ENCODE data around the gene NR2F1-AS1.

NR2F1-AS1 gene

GRCh38 chr5:93602241-93603077, 21.4 kb upstream of the NR2F1-AS1 start:
- Histone ChIP-seq H3K4me3 (ENCODE audit: extremely low read depth, insufficient read depth, low read length, poor library complexity, severe bottlenecking) (no peak overlapping the region), H3K4me1 (ENCODE audit: control insufficient read depth, insufficient read depth, low read length, poor library complexity, severe bottlenecking) (peaks cover 5% of the 10 kb centered on the region), H3K36me3 (ENCODE audit: control insufficient read depth, insufficient read depth, low read length) (no peaks in the 10 kb centered on the region), H3K9me3 (ENCODE audit: control insufficient read depth, low read length) (no peaks in the 10 kb centered on the region), H3K27ac (ENCODE audit: low read depth, low read length, severe bottlenecking) (no peak overlapping the region)
- WGBS, 2 experiments (ENCODE audit: insufficient coverage in 2 of 2): 0 to 2% methylated on average over 27 to 32 of the region's 39 CpGs

DNA sequence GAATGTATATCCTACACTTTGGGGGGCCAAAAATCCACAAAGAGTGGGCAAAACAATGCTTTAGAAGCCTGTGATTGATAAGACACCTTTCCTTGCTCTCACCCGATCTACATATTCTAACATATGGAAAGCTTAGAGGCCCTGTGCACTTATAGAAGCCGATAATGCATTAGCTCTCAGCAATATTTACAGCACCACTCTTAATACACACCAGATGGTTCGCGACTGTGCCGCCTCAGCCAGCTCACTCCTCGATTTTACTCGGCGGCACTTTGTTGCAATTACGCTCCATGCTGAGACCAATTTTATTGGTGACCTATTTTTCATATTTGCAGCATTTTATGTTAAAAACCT, 20.8 kb upstream of the NR2F1-AS1 start:
- Histone ChIP-seq H3K4me1 (ENCODE audit: control insufficient read depth, insufficient read depth, low read length, poor library complexity, severe bottlenecking) (peaks cover 1% of the 10 kb centered on the region), H3K9me3 (ENCODE audit: control insufficient read depth, low read length) (no peaks in the 10 kb centered on the region), H3K4me3 (ENCODE audit: extremely low read depth, insufficient read depth, low read length, poor library complexity, severe bottlenecking) (no peak overlapping the region), H3K27ac (ENCODE audit: low read depth, low read length, severe bottlenecking) (no peak overlapping the region), H3K36me3 (ENCODE audit: control insufficient read depth, insufficient read depth, low read length) (no peaks in the 10 kb centered on the region)
- WGBS, 2 experiments (ENCODE audit: insufficient coverage in 2 of 2): 2 to 5% methylated on average over 5 to 8 of the region's 9 CpGs

DNA sequence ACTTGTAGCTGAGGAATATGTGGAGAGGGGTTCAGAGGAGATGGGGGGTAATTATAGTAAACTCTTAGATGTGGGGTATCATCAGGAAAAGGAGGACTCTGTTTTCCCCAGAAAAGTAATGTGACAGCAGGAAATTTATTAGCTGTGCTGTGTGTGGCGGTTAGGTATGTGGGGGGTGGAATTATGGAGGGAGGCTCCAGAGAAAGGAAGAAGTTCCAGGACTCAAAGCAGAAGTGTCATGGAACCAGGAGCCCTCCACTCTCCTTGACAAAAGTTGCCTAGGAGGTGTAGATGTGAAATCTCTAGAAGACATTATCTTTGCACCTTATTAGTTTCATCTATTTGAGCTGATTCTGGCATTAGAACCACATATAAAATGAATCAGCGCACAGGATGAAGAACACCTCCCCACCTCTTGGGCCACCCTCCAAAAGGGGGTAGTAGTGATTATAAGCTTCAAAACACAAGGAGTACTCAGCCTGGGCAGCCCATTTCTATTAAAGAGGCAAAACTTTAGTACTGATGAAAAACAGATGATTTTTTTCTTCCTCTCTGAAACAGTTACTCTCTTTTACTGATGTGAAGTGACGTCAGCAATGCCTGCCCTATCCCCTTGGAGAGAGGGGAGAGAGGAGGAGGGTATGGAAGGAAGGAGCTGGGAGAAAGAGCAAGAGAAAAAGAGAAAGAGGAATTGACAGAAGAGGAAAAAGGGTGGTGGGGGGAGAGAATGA, 20.2 kb upstream of the NR2F1-AS1 start:
- H3K36me3 ChIP-seq (ENCODE audit: control insufficient read depth, insufficient read depth, low read length): no peaks in the 10 kb centered on the region
- H3K4me3 ChIP-seq (ENCODE audit: extremely low read depth, insufficient read depth, low read length, poor library complexity, severe bottlenecking): no peak overlapping the region
- WGBS, 2 experiments (ENCODE audit: insufficient coverage in 2 of 2): 11 to 13% methylated on average over 2 of the region's 3 CpGs
- no peaks in the 10 kb centered on the region for H3K9me3 ChIP-seq (ENCODE audit: control insufficient read depth, low read length)
- H3K4me1 ChIP-seq (ENCODE audit: control insufficient read depth, insufficient read depth, low read length, poor library complexity, severe bottlenecking): peaks cover 4% of the 10 kb centered on the region
- no peak overlapping the region for H3K27ac ChIP-seq (ENCODE audit: low read depth, low read length, severe bottlenecking)

DNA sequence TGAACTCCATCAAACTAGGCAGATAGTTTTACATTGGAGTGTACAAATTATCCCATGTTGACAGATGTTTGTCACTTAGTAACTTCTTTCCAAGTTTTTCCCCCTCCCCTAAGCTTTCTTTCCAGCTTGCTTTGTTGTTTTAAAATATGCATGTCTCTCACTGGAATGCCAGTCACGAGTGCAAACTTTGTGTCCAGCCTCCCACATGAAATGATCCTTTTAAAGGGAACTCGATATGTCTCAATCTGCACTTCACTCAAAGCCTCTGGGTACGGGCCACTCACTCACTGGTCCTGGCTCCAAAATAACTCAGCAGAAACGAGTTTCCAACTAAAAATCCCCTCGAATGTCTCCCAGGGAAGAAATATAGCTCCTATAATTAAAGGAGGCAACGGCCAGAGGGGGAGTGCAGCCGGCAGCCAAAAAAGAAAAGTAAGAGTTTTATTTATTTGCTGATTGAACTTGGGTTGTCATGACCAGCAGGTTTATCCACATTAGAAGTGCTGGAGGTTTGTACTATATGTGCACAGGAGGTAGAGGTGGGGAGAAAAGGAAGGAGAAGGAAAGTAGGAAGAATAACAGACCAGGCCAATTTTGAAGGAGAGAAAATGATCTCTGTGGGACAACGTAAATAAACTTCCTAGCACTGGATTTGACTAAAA, 19.5 kb upstream of the NR2F1-AS1 start:
- Histone ChIP-seq H3K9me3 (ENCODE audit: control insufficient read depth, low read length) (no peaks in the 10 kb centered on the region), H3K4me3 (ENCODE audit: extremely low read depth, insufficient read depth, low read length, poor library complexity, severe bottlenecking) (no peak overlapping the region), H3K27ac (ENCODE audit: low read depth, low read length, severe bottlenecking) (no peak overlapping the region), H3K4me1 (ENCODE audit: control insufficient read depth, insufficient read depth, low read length, poor library complexity, severe bottlenecking) (peaks cover 4% of the 10 kb centered on the region), H3K36me3 (ENCODE audit: control insufficient read depth, insufficient read depth, low read length) (no peaks in the 10 kb centered on the region)
- WGBS, 2 experiments (ENCODE audit: insufficient coverage in 2 of 2): 11 to 13% methylated on average over 3 to 5 of the region's 8 CpGs

DNA sequence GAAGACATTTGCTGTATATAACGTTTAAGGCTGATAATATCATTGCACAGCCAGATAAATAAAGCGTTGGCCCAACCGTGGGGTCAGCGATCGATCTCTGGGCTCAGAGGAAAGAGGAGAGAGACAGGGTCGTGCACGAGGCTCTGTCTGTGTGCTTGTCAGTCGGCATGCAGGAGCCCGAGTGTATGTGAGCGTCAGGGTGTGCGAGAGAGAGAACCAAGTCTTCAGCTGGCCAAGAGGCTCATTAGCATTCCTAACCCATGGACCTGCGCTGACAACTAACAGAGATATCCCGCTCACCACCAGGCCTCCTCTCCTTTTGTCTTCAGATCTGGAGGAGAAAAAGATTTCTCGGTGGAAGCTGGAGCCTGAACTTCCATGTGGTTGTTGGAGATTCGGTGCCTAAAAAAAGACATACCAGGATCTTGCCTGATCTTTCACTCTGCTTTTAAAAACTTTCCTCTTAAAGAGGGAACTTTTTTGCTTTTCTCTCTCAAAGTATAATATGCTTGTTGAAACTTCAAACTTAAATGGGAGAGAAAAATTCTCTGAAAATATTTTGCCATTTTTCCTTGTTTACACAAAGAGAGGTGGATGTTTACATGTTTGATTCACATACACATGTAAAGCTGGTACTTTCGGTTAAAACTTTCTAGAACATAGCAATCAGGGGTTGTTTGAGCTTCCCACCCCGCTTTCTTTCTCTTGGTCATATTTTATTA, 18.5 kb upstream of the NR2F1-AS1 start:
- H3K4me1 ChIP-seq (ENCODE audit: control insufficient read depth, insufficient read depth, low read length, poor library complexity, severe bottlenecking): peaks cover 7% of the 10 kb centered on the region
- WGBS, 2 experiments (ENCODE audit: insufficient coverage in 2 of 2): 0 to 4% methylated on average over 5 to 9 of the region's 17 CpGs
- no peaks in the 10 kb centered on the region for H3K9me3 ChIP-seq (ENCODE audit: control insufficient read depth, low read length)

GRCh38 chr5:93599001-93599379, 18.0 kb upstream of the NR2F1-AS1 start:
- no peaks in the 10 kb centered on the region for H3K36me3 ChIP-seq (ENCODE audit: control insufficient read depth, insufficient read depth, low read length)
- peaks cover 7% of the 10 kb centered on the region for H3K4me1 ChIP-seq (ENCODE audit: control insufficient read depth, insufficient read depth, low read length, poor library complexity, severe bottlenecking)
- H3K27ac ChIP-seq (ENCODE audit: low read depth, low read length, severe bottlenecking): peak overlapping the region; percentile 33
- no peaks in the 10 kb centered on the region for H3K9me3 ChIP-seq (ENCODE audit: control insufficient read depth, low read length)
- no peak overlapping the region for H3K4me3 ChIP-seq (ENCODE audit: extremely low read depth, insufficient read depth, low read length, poor library complexity, severe bottlenecking)
- 0 to 8% methylated on average over 1 of the region's 5 CpGs for WGBS, 2 experiments (ENCODE audit: insufficient coverage in 2 of 2)

More for the DNA sequence above, 18.5 kb upstream of the NR2F1-AS1 start:
- no peaks in the 10 kb centered on the region for H3K36me3 ChIP-seq (ENCODE audit: control insufficient read depth, insufficient read depth, low read length)
- no peak overlapping the region for H3K4me3 ChIP-seq (ENCODE audit: extremely low read depth, insufficient read depth, low read length, poor library complexity, severe bottlenecking)
- peak overlapping the region; percentile 33 for H3K27ac ChIP-seq (ENCODE audit: low read depth, low read length, severe bottlenecking)

- H3K9me3 ChIP-seq (ENCODE audit: control insufficient read depth, low read length): no peaks in the 10 kb centered on the region
- no peaks in the 10 kb centered on the region for H3K36me3 ChIP-seq (ENCODE audit: control insufficient read depth, insufficient read depth, low read length)
- WGBS, 2 experiments (ENCODE audit: insufficient coverage in 2 of 2): 8 to 9% methylated on average over 12 of the region's 28 CpGs
- H3K27ac ChIP-seq (ENCODE audit: low read depth, low read length, severe bottlenecking): peak overlapping the region; percentile 3
- H3K4me1 ChIP-seq (ENCODE audit: control insufficient read depth, insufficient read depth, low read length, poor library complexity, severe bottlenecking): peaks cover 7% of the 10 kb centered on the region
- no peak overlapping the region for H3K4me3 ChIP-seq (ENCODE audit: extremely low read depth, insufficient read depth, low read length, poor library complexity, severe bottlenecking)
Observed at GRCh38 chr5:93598091-93599000, 17.3 kb upstream of the NR2F1-AS1 start.

GRCh38 chr5:93596676-93597490, 15.9 kb upstream of the NR2F1-AS1 start:
- peaks cover 7% of the 10 kb centered on the region for H3K4me1 ChIP-seq (ENCODE audit: control insufficient read depth, insufficient read depth, low read length, poor library complexity, severe bottlenecking)
- H3K36me3 ChIP-seq (ENCODE audit: control insufficient read depth, insufficient read depth, low read length): no peaks in the 10 kb centered on the region
- H3K27ac ChIP-seq (ENCODE audit: low read depth, low read length, severe bottlenecking): no peak overlapping the region
- H3K4me3 ChIP-seq (ENCODE audit: extremely low read depth, insufficient read depth, low read length, poor library complexity, severe bottlenecking): no peak overlapping the region
- 1 to 4% methylated on average over 36 to 37 of the region's 40 CpGs for WGBS, 2 experiments (ENCODE audit: insufficient coverage in 2 of 2)
- H3K9me3 ChIP-seq (ENCODE audit: control insufficient read depth, low read length): no peaks in the 10 kb centered on the region

GRCh38 chr5:93596310-93596675, 15.3 kb upstream of the NR2F1-AS1 start:
- Histone ChIP-seq H3K4me3 (ENCODE audit: extremely low read depth, insufficient read depth, low read length, poor library complexity, severe bottlenecking) (no peak overlapping the region), H3K9me3 (ENCODE audit: control insufficient read depth, low read length) (no peaks in the 10 kb centered on the region), H3K4me1 (ENCODE audit: control insufficient read depth, insufficient read depth, low read length, poor library complexity, severe bottlenecking) (peaks cover 7% of the 10 kb centered on the region), H3K27ac (ENCODE audit: low read depth, low read length, severe bottlenecking) (no peak overlapping the region), H3K36me3 (ENCODE audit: control insufficient read depth, insufficient read depth, low read length) (no peaks in the 10 kb centered on the region)
- 4 to 8% methylated on average over 5 to 12 of the region's 14 CpGs for WGBS, 2 experiments (ENCODE audit: insufficient coverage in 2 of 2)

Measured in mesodermal cell (in vitro differentiated cells).